ENCODE data around the gene TECPR1.

- TF ChIP-seq CTCF (IDR thresholded peaks at IDR 0.05) = no peak
- TF ChIP-seq POLR2A (IDR thresholded peaks at IDR 0.05) = no peak
Measured at GRCh38 chr7:98217623-98218582, 34.1 kb downstream of the TECPR1 start.
